SK-N-SH (cell line): ENCODE results near the gene UCN2. TPM values are rescaled to one million over a fixed set of nuclear protein-coding genes. Genes with fewer than 3 reads are reported as not detected.

Experiments
- CTCF ChIA-PET: fragments of 300-600, 350-600 bp; formaldehyde crosslinking; extraction: SDS; loops from one replicate; lab custom pipeline; 2021; lab: Yijun Ruan, JAX
- POLR2A ChIA-PET: fragments of 350-600 bp; sonication (Branson Sonifier 250); formaldehyde crosslinking; extraction: SDS; loops from one replicate; lab custom pipeline; 2020; ENCODE audit warnings: antibody characterized with exemption, inconsistent platforms; lab: Yijun Ruan, JAX
- DNase-seq: peaks from one replicate; pipeline ENCODE4 v3.0.0; 2012
- H2AFZ ChIP-seq: fragments of 200-600 bp; sonication (generic); 2 replicates; pipeline ENCODE4 v1.8.1; 2016; ENCODE audit warnings: antibody characterized with exemption, mild to moderate bottlenecking, low read depth
- H3F3A ChIP-seq: fragments of 200-600 bp; sonication (generic); replicated peaks from 2 replicates; pipeline ENCODE3; 2016; ENCODE audit warnings: antibody characterized with exemption, mild to moderate bottlenecking; ENCODE audit not compliant: insufficient read depth
- H3K27ac ChIP-seq, 2 experiments: fragments of 200-500 bp in 1 of 2; fragments of 200-600 bp in 1 of 2; sonication (Bioruptor generic) in 1 of 2; sonication (generic), shearing (Covaris generic) in 1 of 2; 2 replicates each; pipeline versions ENCODE4 v1.5.1 to v1.6.1; 2014 to 2016; ENCODE audit warnings: low read depth in 2 of 2, inconsistent platforms in 1 of 2, low read length in 1 of 2, mild to moderate bottlenecking in 1 of 2, mixed read lengths in 1 of 2
- H3K27me3 ChIP-seq: fragments of 200-600 bp; sonication (generic), shearing (Covaris generic); 2 replicates; pipeline ENCODE4 v1.6.1; 2016; ENCODE audit warnings: mixed run types; ENCODE audit not compliant: insufficient read depth
- H3K36me3 ChIP-seq, 2 experiments: fragments of 200-500 bp in 1 of 2; fragments of 200-600 bp in 1 of 2; sonication (Bioruptor generic) in 1 of 2; sonication (generic) in 1 of 2; replicated peaks in 1 of 2; 2 replicates each; pipeline versions ENCODE3 to v1.5.1; 2014 to 2016; ENCODE audit warnings: low read length in 1 of 2, mild to moderate bottlenecking in 1 of 2; ENCODE audit not compliant: insufficient read depth in 2 of 2, control insufficient read depth in 1 of 2
- H3K4me1 ChIP-seq, 2 experiments: fragments of 200-500 bp in 1 of 2; fragments of 200-600 bp in 1 of 2; sonication (Bioruptor generic) in 1 of 2; sonication (generic), shearing (Covaris generic) in 1 of 2; 2 replicates each; pipeline versions ENCODE4 v1.5.1 to v1.6.1; 2014 to 2016; ENCODE audit warnings: low read depth in 1 of 2, low read length in 1 of 2, mixed run types in 1 of 2; ENCODE audit not compliant: insufficient read depth in 2 of 2, control insufficient read depth in 1 of 2
- H3K4me2 ChIP-seq: fragments of 200-600 bp; sonication (generic), shearing (Covaris generic); 2 replicates; pipeline ENCODE4 v1.6.1; 2017; ENCODE audit warnings: mixed run types
- H3K4me3 ChIP-seq, 2 experiments: fragments of 200-500 bp in 1 of 2; fragments of 200-600 bp in 1 of 2; sonication (Bioruptor generic) in 1 of 2; sonication (generic), shearing (Covaris generic) in 1 of 2; 2 replicates each; pipeline versions ENCODE4 v1.5.1 to v1.8.1; 2014 to 2016; ENCODE audit warnings: low read depth in 2 of 2, inconsistent platforms in 1 of 2, low read length in 1 of 2, mild to moderate bottlenecking in 1 of 2, mixed read lengths in 1 of 2, moderate library complexity in 1 of 2
- H3K79me2 ChIP-seq: fragments of 200-600 bp; sonication (generic); 2 replicates; pipeline ENCODE4 v1.8.1; 2017; ENCODE audit warnings: mild to moderate bottlenecking; ENCODE audit not compliant: insufficient read depth
- H3K9ac ChIP-seq: fragments of 200-600 bp; sonication (generic); 2 replicates; pipeline ENCODE4 v1.6.1; 2017; ENCODE audit warnings: mixed run types
- H3K9me2 ChIP-seq: fragments of 200-600 bp; sonication (generic); 2 replicates; pipeline ENCODE4 v1.6.1; 2017; ENCODE audit warnings: mixed run types
- H3K9me3 ChIP-seq: fragments of 200-600 bp; sonication (generic); 2 replicates; pipeline ENCODE4 v1.6.1; 2017; ENCODE audit warnings: mixed run types, mild to moderate bottlenecking, moderate library complexity
- H4K20me1 ChIP-seq: fragments of 200-600 bp; sonication (generic); 2 replicates; pipeline ENCODE4 v1.6.1; 2017; ENCODE audit warnings: mild to moderate bottlenecking, mixed run types; ENCODE audit not compliant: insufficient read depth
- CHD2 ChIP-seq: fragments of 150-350 bp; IDR thresholded peaks from 2 replicates; pipeline ENCODE4 v1.6.1; 2018; ENCODE audit warnings: low read length; ENCODE audit not compliant: partially characterized antibody
- ELF1 ChIP-seq: IDR thresholded peaks from 2 replicates; pipeline ENCODE4 v1.4.0; 2012
- EP300 ChIP-seq, 2 experiments: IDR thresholded peaks; 2 replicates each; pipeline versions ENCODE4 v1.4.0 to v1.6.1; 2012; ENCODE audit warnings: borderline replicate concordance in 1 of 2, low read depth in 1 of 2, low read length in 1 of 2
- FOSL2 ChIP-seq: IDR thresholded peaks from 2 replicates; pipeline ENCODE4 v1.4.0; 2012; ENCODE audit warnings: low read depth, mild to moderate bottlenecking, moderate library complexity, borderline replicate concordance
- MAX ChIP-seq: IDR thresholded peaks from 2 replicates; pipeline ENCODE4 v1.4.0; 2012; ENCODE audit warnings: low read depth
- MXI1 ChIP-seq: IDR thresholded peaks from 2 replicates; pipeline ENCODE4 v1.6.1; 2012; ENCODE audit warnings: mild to moderate bottlenecking, low read depth, low read length, improper control_type of control experiment
- NFIC ChIP-seq: IDR thresholded peaks from 2 replicates; pipeline ENCODE4 v1.4.0; 2012; ENCODE audit warnings: borderline replicate concordance
- NRF1 ChIP-seq: IDR thresholded peaks from 2 replicates; pipeline ENCODE4 v1.6.1; 2012; ENCODE audit warnings: low read depth, mild to moderate bottlenecking, low read length
- PBX3 ChIP-seq: IDR thresholded peaks from 2 replicates; pipeline ENCODE4; 2012
- REST ChIP-seq: IDR thresholded peaks from 2 replicates; pipeline ENCODE4 v1.6.1; 2012; ENCODE audit warnings: mild to moderate bottlenecking, low read depth, low read length, moderate library complexity
- TCF12 ChIP-seq: IDR thresholded peaks from 2 replicates; pipeline ENCODE4 v1.4.0; 2012
- ZBTB33 ChIP-seq: IDR thresholded peaks from 2 replicates; pipeline ENCODE4 v1.4.0; 2012; ENCODE audit warnings: low read depth, borderline replicate concordance
- WGBS: methylation state at CpG from one replicate; pipeline ENCODE4 v1.1.6; 2017; ENCODE audit warnings: low lambda C conversion rate; 5-methylcytosine and 5-hydroxymethylcytosine counted together
- polyA plus RNA-seq, 3 experiments: library from polyadenylated mRNA; depleted of rRNA; stranded (reverse); fragments of >200 nt; gene quantifications; 2 replicates each; pipeline ENCODE4 v1.2.3, GENCODE V29; 2012

UCN2 gene
- polyA plus RNA-seq, 1 of the 3 experiments (the other 2 are of a cell fraction), result 0.69 TPM

GRCh38 chr3:48596157-48596556, 32.6 kb upstream of the UCN2 start:
- Histone ChIP-seq H3K4me2 (peak overlapping the region; percentile 82; the same call in 1 of the 2 replicates), H3K4me3 (no peak overlapping the region), H3K79me2 (peaks cover 5% of the 10 kb centered on the region; the same call in 1 of the 2 replicates), H3K9ac (no peak overlapping the region), H3K36me3 (peaks cover 5 to 22% of the 10 kb centered on the region in 2 experiments), H3K4me1 (peaks cover 30 to 37% of the 10 kb centered on the region in 2 experiments; a peak in 3 of 4 replicates), H3K27ac (peak overlapping the region in 1 of 2 experiments; percentile 96; a peak in 2 of 4 replicates), H3F3A (peaks cover 45% of the 10 kb centered on the region), H3K27me3 (no peaks in the 10 kb centered on the region), H3K9me3 (no peaks in the 10 kb centered on the region), H3K9me2 (no peaks in the 10 kb centered on the region)
- WGBS, result 92% methylated on average over 5 of the region's 5 CpGs
- POLR2A ChIA-PET, result no interaction called here
- DNase-seq, result no peak
- TF ChIP-seq MXI1 (no peak), NRF1 (no peak), MAX (no peak), ELF1 (no peak), ZBTB33 (no peak)
- TF ChIP-seq, all 33 proteins: peak for 0
- H4K20me1 ChIP-seq, result no peaks in the 10 kb centered on the region
- H2AFZ ChIP-seq, result no peak overlapping the region
- CTCF ChIA-PET, result interaction anchor here (1.6 kb wide), 1 partner anchor 39 kb away, joined by 9 read pairs; the partner anchor contains the start of gene SLC26A6

- POLR2A ChIA-PET, result interaction anchor here (0.6 kb wide), 1 partner anchor 427 kb away, joined by 3 read pairs; no protein-coding TSS in a partner anchor
Measured at GRCh38 chr3:48595526-48596121, 32.0 kb upstream of the UCN2 start.

More at GRCh38 chr3:48595526-48596121, 32.0 kb upstream of the UCN2 start:
- peak; percentile 72 for DNase-seq
- no peak overlapping the region; the same call in 1 of the 2 replicates for H3K9ac ChIP-seq
- CTCF ChIA-PET, result no interaction called here
- no peaks in the 10 kb centered on the region for H3K9me3 ChIP-seq
- H3K27me3 ChIP-seq, result no peaks in the 10 kb centered on the region
- H3K79me2 ChIP-seq, result peaks cover 5% of the 10 kb centered on the region; the same call in 1 of the 2 replicates
- H4K20me1 ChIP-seq, result no peaks in the 10 kb centered on the region
- no peaks in the 10 kb centered on the region for H3K9me2 ChIP-seq
- peaks cover 30 to 37% of the 10 kb centered on the region in 2 experiments; a peak in 3 of 4 replicates for H3K4me1 ChIP-seq
- H3K4me2 ChIP-seq, result peak overlapping the region; percentile 82
- H3F3A ChIP-seq, result peaks cover 45% of the 10 kb centered on the region
- H2AFZ ChIP-seq, result no peak overlapping the region
- peak overlapping the region in 1 of 2 experiments; percentile 96; a peak in 2 of 4 replicates for H3K27ac ChIP-seq
- H3K4me3 ChIP-seq, result peak overlapping the region in 1 of 2 experiments; percentile 31; a peak in 1 of 4 replicates
- H3K36me3 ChIP-seq, result peaks cover 0 to 17% of the 10 kb centered on the region in 2 experiments
- TF ChIP-seq CHD2 (peak; percentile 23), NFIC (peak; percentile 69), PBX3 (peak; percentile 65), ZBTB33 (no peak), ELF1 (no peak), MAX (peak; percentile 38; the same call in 1 of the 2 replicates), TCF12 (peak; percentile 49), FOSL2 (peak; percentile 94; the same call in 1 of the 2 replicates), EP300 (IDR thresholded peaks at IDR 0.05; ENCODE audit: borderline replicate concordance in 1 of 2, low read depth in 1 of 2, low read length in 1 of 2) (0 out of 4 replicates have a peak, but pooled peaks of 1 of the 2 experiments have one; percentile 8), NRF1 (no peak), REST (peak; percentile 38; the same call in 1 of the 2 replicates)
- WGBS, result 16% methylated on average over 3 of the region's 10 CpGs
